HG02759 (cell line): Measurements from ENCODE around the gene CLEC1B.
"Not testable (repeated sequence)": the region's sequence is repeated elsewhere in the genome, so short reads cannot be mapped to it uniquely, and the experiment has no call there.

Source experiments
- ATAC-seq: cut with Tn5 transposase; IDR thresholded peaks from one replicate; pipeline ENCODE4 v1.9.1; 2021; ENCODE audit warnings: mild to moderate bottlenecking, moderate library complexity; ENCODE audit not compliant: unreplicated experiment

CLEC1B gene

DNA sequence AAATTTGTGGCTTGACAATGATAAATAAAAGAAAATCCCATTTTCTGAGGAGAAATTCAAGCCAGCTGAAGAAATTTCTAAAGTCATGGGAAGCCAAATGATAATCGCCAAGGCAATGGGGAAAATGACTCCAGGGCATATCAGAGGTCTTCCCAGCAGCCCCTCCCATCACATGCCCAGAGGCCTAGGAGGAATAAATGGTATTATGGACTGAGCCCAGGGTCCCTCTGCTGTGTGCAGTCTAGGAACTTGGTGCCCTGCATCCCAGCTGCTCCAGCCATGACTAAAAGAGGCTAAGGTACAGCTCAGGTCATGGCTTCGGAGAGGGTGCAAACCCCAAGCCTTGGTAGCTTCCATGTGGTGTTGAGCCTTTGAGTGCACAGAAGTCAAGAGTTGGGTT, 23.3 kb downstream of the CLEC1B start:
- ATAC-seq: no peak

DNA sequence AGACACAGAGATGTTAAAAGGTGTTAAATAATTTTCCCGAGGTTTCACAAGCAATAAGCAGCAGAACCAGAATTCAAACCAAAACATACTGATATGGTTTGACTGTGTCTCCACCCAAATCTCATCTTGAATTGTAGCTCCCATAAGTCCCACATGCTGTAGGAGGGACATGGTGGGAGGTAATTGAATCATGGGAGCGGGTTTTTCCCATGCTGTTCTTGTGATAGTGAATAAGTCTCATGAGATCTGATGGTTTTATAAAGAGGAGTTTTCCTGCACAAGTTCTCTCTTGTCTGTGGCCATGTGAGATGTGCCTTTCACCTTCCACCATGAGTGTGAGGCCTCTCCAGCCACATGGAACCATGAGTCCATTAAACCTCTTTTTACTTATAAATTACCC, 24.2 kb downstream of the CLEC1B start:
- ATAC-seq: not testable (repeated sequence)

DNA sequence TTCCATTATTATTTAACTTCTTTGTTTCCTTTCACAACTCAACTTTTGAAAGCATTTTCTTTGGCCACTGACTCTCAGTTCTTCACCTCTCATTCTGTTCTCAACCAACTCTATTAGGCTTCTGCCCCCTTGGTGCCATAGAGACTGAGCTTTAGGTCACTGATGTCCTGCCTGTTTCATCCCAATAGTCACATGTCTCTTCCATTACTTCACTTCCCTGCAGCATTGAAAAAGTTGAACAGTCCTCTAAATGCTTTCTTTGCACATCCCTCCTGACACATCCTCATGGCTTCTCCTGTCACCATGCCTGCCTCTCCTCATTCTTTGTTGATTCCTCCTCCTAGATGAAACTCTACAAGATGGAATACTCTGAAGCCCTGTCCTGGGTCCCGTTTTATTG, 25.0 kb downstream of the CLEC1B start:
- ATAC-seq: no peak

DNA sequence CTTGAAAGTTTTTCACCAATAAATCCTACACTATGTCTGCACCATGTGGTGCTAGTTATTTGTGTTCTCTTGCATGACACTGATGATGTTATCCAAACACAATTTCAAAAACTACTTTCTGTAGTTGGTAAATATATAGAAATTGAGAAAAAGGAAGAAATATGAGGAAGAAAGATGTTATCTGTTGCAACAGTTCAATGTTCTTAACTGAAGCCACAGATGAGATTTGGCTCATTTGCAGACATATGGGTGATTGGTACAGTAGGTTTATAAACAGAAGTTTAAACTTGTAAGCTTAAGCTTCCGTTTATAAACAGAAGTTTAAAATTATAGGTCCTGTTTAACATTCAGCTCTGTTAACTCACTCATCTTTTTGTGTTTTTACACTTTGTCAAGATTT, 27.7 kb downstream of the CLEC1B start, which contains the start of gene CLEC12A:
CLEC12A (plus strand) TSS at position 229 of the 400 bp plus-strand sequence. CDS start 188 bp downstream, outside the sequence.
- ATAC-seq: no peak

DNA sequence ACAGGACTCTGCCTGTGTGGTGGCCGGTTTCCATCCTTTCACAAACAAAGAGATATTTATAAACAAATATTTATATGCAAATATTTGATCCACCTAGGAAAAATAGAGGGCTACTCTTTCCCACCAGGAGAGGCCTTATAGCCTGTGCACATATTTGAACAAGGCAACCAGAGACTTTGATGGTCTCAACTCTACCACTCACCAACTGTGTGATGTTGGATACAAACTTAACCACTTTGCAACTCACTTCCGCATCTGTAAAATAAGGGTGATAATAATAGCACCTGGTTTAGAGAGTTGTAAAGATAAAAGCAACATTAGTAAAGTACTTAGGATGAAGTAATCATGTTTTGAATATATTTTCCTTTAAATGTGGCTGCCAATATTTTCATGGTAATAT, 29.2 kb downstream of the CLEC1B start:
- ATAC-seq: no peak

DNA sequence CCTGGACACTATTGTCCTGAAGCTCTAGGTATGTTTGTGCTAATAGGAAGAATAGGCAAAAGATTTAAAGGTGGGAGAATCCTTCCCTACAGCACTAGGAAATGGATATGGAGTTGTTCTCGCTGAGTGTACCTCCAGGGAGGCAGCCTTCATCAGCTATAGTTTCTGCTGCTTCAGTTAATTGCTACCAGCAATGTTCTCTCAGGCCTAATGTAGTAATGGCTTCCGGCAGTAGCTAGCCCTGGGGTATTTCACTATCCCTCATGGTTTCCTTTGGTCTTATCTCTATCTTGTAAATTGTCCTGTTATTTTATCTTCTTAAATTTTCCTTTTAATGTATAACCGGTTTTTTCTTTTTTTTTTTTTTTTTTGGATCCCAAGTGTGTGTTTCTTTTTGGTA, 37.0 kb downstream of the CLEC1B start:
- no peak for ATAC-seq

DNA sequence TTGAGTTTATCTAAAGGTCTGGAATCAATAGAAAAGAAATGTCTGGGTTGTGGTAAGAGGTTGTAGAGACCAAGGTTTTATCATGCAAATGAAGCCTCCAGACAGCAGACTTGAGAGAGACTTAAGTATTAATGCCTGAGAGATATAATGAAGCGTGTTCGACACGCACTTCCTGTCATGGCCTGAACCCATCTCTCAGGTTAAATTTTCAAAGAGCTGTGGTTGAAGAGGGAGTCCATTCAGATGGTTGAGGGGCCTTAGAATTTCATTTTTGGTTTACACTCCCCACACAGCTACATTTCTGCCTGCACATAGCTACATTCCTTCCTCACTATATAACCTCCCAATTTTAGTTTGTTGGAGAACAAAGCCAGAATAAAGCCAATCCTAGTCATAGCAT, 37.8 kb downstream of the CLEC1B start:
- ATAC-seq: no peak

DNA sequence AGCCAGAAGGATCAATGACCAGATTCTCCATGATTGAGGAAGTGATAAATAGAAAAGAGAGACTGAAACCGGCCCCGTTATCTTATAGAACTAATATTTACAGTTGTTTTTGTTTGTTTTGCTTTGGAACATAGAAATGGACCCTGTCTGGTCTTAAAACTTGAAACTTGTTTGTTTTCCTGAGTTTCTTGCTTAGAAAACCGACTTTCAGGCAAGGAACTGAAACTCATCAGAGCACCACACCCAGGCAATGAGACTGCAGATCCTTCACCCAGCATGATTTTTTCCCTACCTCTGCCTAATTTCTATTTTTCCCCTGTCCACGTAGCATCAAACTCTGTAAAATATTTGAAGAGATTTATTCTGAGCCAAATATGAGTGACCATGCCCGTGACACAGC, 38.3 kb downstream of the CLEC1B start:
- no peak for ATAC-seq

DNA sequence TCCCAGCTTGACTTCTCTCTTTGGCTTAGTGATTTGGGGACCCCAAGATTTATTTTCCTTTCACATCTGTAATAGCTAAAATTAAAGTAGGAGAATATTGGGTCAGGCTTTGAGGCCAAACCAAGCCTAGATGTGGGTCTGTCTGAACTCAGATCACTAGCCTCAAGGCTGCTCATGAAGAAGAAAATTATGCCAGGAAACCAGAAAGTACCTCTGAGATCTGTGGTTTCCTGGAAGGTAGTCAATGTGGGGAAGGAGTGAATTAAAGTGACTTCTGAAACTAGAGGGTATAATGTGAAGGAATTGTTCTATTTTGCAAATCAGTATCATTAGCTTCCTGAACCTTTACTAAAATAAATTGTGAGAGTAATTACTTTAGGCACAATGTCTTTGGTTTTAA, 41.1 kb downstream of the CLEC1B start:
- ATAC-seq: no peak

DNA sequence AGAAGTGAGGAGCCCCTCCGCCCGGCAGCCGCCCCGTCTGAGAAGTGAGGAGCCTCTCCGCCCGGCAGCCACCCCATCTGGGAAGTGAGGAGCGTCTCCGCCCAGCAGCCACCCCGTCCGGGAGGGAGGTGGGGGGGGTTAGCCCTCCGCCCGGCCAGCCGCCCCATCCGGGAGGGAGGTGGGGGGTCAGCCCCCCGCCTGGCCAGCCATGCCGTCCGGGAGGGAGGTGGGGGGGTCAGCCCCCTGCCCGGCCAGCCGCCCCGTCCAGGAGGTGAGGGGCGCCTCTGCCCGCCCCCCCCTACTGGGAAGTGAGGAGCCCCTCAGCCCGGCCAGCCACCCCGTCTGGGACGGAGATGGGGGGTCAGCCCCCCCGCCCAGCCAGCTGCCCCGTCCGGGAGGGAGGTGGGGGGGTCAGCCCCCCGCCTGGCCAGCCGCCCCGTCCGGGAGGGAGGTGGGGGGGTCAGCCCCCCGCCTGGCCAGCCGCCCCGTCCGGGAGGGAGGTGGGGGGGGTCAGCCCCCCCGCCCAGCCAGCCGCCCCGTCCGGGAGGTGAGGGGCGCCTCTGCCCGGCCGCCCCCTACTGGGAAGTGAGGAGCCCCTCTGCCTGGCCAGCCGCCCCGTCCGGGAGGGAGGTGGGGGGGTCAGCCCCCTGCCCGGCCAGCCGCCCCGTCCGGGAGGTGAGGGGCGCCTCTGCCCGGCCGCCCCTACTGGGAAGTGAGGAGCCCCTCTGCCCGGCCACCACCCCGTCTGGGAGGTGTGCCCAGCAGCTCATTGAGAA, 45.8 kb downstream of the CLEC1B start:
- not testable (repeated sequence) for ATAC-seq

DNA sequence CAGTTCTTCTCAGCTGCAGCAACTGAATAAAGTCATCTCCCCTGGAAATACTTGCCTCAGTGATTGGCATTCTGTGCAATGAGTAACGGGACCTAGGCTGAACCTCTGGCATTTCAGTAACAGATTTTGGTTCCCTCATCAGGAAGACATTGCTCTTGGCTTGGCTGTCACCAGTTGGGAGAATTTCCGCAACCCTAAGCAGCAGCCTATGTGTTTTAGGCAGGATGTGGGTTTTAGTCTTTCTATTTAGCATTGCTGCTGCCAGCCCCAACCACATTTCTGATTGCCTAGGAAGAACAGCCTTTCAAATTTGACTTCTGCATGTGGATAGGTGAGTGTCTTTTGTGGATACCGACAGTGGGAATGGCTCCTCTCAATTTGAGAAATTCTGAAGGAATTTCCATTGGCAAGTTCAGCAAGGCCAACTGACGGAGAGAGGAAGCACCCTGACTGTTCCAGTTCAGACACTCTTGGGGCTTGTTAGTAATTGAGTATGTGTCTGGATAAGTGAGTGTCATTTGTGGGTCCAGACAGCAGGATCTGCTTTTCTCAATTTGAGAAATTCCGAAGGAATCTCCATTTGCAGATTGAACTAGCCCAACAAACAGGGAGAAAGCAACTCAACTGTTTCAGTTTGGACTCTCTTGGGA, 47.8 kb downstream of the CLEC1B start:
- ATAC-seq: peak; percentile 33

DNA sequence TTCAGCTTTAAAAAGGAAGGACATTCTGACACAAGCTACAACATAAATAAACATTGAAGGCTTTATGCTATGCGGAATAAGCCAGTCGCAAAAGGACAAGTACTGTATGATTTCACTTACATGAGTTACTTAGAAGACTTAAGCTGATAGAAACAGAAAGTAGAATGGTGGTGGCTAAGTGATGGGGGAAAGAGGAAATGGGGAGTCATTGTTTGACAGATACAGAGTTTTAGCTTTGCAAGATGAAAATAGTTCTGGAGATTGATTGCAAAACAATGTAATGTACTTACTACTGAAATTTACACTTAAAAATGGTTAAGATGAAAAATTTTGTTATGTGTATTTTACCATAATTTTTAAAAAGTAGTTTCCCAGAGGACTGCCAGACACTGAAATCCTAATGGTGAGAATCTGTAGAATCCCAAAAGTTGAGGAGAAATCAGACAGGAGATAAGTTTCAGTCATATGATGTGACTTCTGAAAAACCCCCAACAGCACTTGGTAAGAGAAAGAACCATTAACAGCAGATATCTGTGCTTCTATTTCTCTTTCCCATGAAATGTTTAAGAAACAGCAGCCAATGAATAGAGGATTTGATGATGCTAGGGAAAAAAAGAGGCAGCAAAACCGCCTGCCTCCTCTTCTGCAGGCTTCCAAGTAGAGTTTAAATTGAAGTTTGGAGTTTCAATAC, 50.2 kb downstream of the CLEC1B start:
- ATAC-seq: peak; percentile 93

DNA sequence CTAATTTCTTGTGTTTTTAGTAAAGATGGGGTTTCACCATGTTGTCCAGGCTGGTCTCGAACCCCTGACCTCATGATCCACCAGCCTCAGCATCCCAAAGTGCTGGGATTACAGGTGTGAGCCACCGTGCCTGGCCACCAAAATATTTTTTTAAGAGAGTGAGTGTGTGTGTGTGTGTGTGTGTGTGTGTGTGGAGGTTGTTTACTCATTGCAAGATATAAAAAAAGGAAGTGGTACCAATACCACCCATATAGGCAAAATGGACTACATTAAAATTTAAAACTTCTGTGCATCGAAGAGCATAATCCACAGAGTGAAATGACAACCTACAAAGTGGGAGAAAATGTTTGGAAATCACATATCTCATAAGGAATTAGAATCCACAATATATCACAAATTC, 51.2 kb downstream of the CLEC1B start:
- no peak for ATAC-seq

DNA sequence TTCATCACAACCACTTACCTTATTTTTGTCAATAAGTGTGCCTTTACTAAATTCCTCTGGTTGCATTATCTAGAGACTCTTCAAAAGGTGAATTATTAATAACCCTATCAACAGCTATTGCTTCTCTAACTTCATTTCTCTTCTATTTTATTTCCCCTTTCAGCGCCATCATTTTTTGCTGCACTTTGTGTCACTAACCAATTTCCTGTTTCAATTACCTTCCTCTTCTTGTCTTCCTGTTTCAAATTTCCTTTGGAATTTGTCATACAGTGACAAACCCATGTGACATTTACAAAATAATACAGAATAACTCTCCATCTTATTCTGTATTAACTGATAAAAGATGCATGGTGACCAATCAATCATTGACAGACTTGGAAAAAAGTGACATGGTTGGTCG, 54.5 kb downstream of the CLEC1B start:
- no peak for ATAC-seq

DNA sequence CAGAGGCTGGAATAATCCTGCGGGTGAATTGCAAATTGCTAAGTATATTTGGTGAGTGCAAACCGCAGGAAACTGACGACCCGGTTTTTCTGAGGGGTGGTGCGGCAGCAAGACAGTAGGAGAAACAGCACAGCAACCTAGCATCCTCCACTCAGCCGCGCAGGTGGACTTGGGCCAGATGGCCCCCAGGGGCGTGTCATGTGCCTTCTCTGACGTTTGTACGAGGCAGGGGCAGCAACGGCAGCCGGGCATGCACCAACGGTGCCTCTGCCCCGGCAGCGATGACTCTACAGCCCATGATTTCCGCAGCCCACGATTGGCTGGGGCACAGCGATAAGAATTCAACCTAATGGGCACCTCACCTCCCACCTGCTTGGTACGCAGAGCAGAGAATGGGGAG, 55.7 kb downstream of the CLEC1B start:
- no peak for ATAC-seq
